ENCODE results near the gene PROK2.
A peak's percentile ranks its signal among the peaks of the same experiment; 100 is the strongest.

The PROK2 gene

GRCh38 chr3:71784914-71785531 is at the start of gene PROK2:
TSS of gene PROK2 (minus strand) at chr3:71785148. CDS start at chr3:71785052, 96 bp downstream.
- H3K9me3 Mint-ChIP-seq, result no peaks in the 10 kb centered on the region

GRCh38 chr3:71831599-71831998 is 46.7 kb upstream of the PROK2 start:
- H3K36me3 Mint-ChIP-seq (ENCODE audit: low read depth), result no peaks in the 10 kb centered on the region
- peaks cover 20% of the 10 kb centered on the region for H3K27me3 Mint-ChIP-seq (ENCODE audit: low read depth)
- H3K9me3 Mint-ChIP-seq, result no peaks in the 10 kb centered on the region
- no peaks in the 10 kb centered on the region for H3K4me1 Mint-ChIP-seq (ENCODE audit: low read depth)
- no peak overlapping the region for H3K4me3 Mint-ChIP-seq
- H3K27ac Mint-ChIP-seq, result no peak overlapping the region

More at GRCh38 chr3:71784914-71785531, at the start of gene PROK2:
- peaks cover 15% of the 10 kb centered on the region for H3K4me1 Mint-ChIP-seq (ENCODE audit: low read depth)
- peak within 1 kb of the TSS; percentile 69 for H3K4me3 Mint-ChIP-seq
- H3K27me3 Mint-ChIP-seq (ENCODE audit: low read depth), result peaks cover 65% of the 10 kb centered on the region
- H3K27ac Mint-ChIP-seq, result peak within 1 kb of the TSS; percentile 46
- H3K36me3 Mint-ChIP-seq (ENCODE audit: low read depth), result peaks cover 2% of the 10 kb centered on the region

GRCh38 chr3:71825551-71826283 is 40.8 kb upstream of the PROK2 start:
- H3K27me3 Mint-ChIP-seq (ENCODE audit: low read depth), result peaks cover 28% of the 10 kb centered on the region
- H3K9me3 Mint-ChIP-seq, result no peaks in the 10 kb centered on the region
- H3K36me3 Mint-ChIP-seq (ENCODE audit: low read depth), result no peaks in the 10 kb centered on the region
- no peak overlapping the region for H3K4me3 Mint-ChIP-seq
- no peak overlapping the region for H3K27ac Mint-ChIP-seq
- H3K4me1 Mint-ChIP-seq (ENCODE audit: low read depth), result no peaks in the 10 kb centered on the region

GRCh38 chr3:71821116-71821515 is 36.2 kb upstream of the PROK2 start:
- Mint-ChIP-seq H3K27me3 (ENCODE audit: low read depth) (peaks cover 15% of the 10 kb centered on the region), H3K27ac (no peak overlapping the region), H3K36me3 (ENCODE audit: low read depth) (no peaks in the 10 kb centered on the region), H3K4me3 (no peak overlapping the region), H3K4me1 (ENCODE audit: low read depth) (no peaks in the 10 kb centered on the region), H3K9me3 (no peaks in the 10 kb centered on the region)

GRCh38 chr3:71817262-71817661 is 32.3 kb upstream of the PROK2 start:
- Mint-ChIP-seq H3K4me3 (no peak overlapping the region), H3K4me1 (ENCODE audit: low read depth) (no peaks in the 10 kb centered on the region), H3K27me3 (ENCODE audit: low read depth) (peaks cover 15% of the 10 kb centered on the region), H3K27ac (no peak overlapping the region), H3K9me3 (no peaks in the 10 kb centered on the region), H3K36me3 (ENCODE audit: low read depth) (no peaks in the 10 kb centered on the region)

GRCh38 chr3:71816767-71817156 is 31.8 kb upstream of the PROK2 start:
- H3K4me1 Mint-ChIP-seq (ENCODE audit: low read depth), result no peaks in the 10 kb centered on the region
- H3K9me3 Mint-ChIP-seq, result no peaks in the 10 kb centered on the region
- H3K4me3 Mint-ChIP-seq, result no peak overlapping the region
- no peak overlapping the region for H3K27ac Mint-ChIP-seq
- H3K27me3 Mint-ChIP-seq (ENCODE audit: low read depth), result peaks cover 14% of the 10 kb centered on the region
- H3K36me3 Mint-ChIP-seq (ENCODE audit: low read depth), result no peaks in the 10 kb centered on the region

- no peaks in the 10 kb centered on the region for H3K9me3 Mint-ChIP-seq
- no peaks in the 10 kb centered on the region for H3K36me3 Mint-ChIP-seq (ENCODE audit: low read depth)
- peaks cover 5% of the 10 kb centered on the region for H3K27me3 Mint-ChIP-seq (ENCODE audit: low read depth)
- H3K27ac Mint-ChIP-seq, result no peak overlapping the region
- no peaks in the 10 kb centered on the region for H3K4me1 Mint-ChIP-seq (ENCODE audit: low read depth)
- H3K4me3 Mint-ChIP-seq, result no peak overlapping the region
Observed at GRCh38 chr3:71815340-71816067, 30.6 kb upstream of the PROK2 start.

GRCh38 chr3:71813704-71814103 is 28.8 kb upstream of the PROK2 start:
- no peaks in the 10 kb centered on the region for H3K9me3 Mint-ChIP-seq
- H3K36me3 Mint-ChIP-seq (ENCODE audit: low read depth), result no peaks in the 10 kb centered on the region
- no peaks in the 10 kb centered on the region for H3K4me1 Mint-ChIP-seq (ENCODE audit: low read depth)
- H3K27me3 Mint-ChIP-seq (ENCODE audit: low read depth), result peaks cover 5% of the 10 kb centered on the region
- H3K27ac Mint-ChIP-seq, result no peak overlapping the region
- no peak overlapping the region for H3K4me3 Mint-ChIP-seq

GRCh38 chr3:71813073-71813472 is 28.1 kb upstream of the PROK2 start:
- peaks cover 5% of the 10 kb centered on the region for H3K27me3 Mint-ChIP-seq (ENCODE audit: low read depth)
- H3K4me1 Mint-ChIP-seq (ENCODE audit: low read depth), result no peaks in the 10 kb centered on the region
- H3K27ac Mint-ChIP-seq, result no peak overlapping the region
- no peak overlapping the region for H3K4me3 Mint-ChIP-seq
- H3K36me3 Mint-ChIP-seq (ENCODE audit: low read depth), result no peaks in the 10 kb centered on the region
- no peaks in the 10 kb centered on the region for H3K9me3 Mint-ChIP-seq

- Mint-ChIP-seq H3K27ac (no peak overlapping the region), H3K9me3 (no peaks in the 10 kb centered on the region), H3K4me3 (no peak overlapping the region), H3K4me1 (ENCODE audit: low read depth) (no peaks in the 10 kb centered on the region), H3K36me3 (ENCODE audit: low read depth) (no peaks in the 10 kb centered on the region), H3K27me3 (ENCODE audit: low read depth) (peaks cover 3% of the 10 kb centered on the region)
Observed at GRCh38 chr3:71810056-71810455, 25.1 kb upstream of the PROK2 start.

GRCh38 chr3:71809321-71810026 is 24.5 kb upstream of the PROK2 start:
- peaks cover 3% of the 10 kb centered on the region for H3K27me3 Mint-ChIP-seq (ENCODE audit: low read depth)
- H3K4me3 Mint-ChIP-seq, result no peak overlapping the region
- H3K9me3 Mint-ChIP-seq, result no peaks in the 10 kb centered on the region
- no peaks in the 10 kb centered on the region for H3K4me1 Mint-ChIP-seq (ENCODE audit: low read depth)
- no peaks in the 10 kb centered on the region for H3K36me3 Mint-ChIP-seq (ENCODE audit: low read depth)
- no peak overlapping the region for H3K27ac Mint-ChIP-seq

- Mint-ChIP-seq H3K9me3 (no peaks in the 10 kb centered on the region), H3K36me3 (ENCODE audit: low read depth) (no peaks in the 10 kb centered on the region), H3K27me3 (ENCODE audit: low read depth) (peaks cover 9% of the 10 kb centered on the region), H3K27ac (no peak overlapping the region), H3K4me3 (no peak overlapping the region), H3K4me1 (ENCODE audit: low read depth) (no peaks in the 10 kb centered on the region)
Observed at GRCh38 chr3:71806736-71807135, 21.8 kb upstream of the PROK2 start.

GRCh38 chr3:71805691-71806090 is 20.7 kb upstream of the PROK2 start:
- H3K9me3 Mint-ChIP-seq, result no peaks in the 10 kb centered on the region
- no peaks in the 10 kb centered on the region for H3K36me3 Mint-ChIP-seq (ENCODE audit: low read depth)
- no peak overlapping the region for H3K4me3 Mint-ChIP-seq
- no peaks in the 10 kb centered on the region for H3K4me1 Mint-ChIP-seq (ENCODE audit: low read depth)
- no peak overlapping the region for H3K27ac Mint-ChIP-seq
- peaks cover 10% of the 10 kb centered on the region for H3K27me3 Mint-ChIP-seq (ENCODE audit: low read depth)

- Mint-ChIP-seq H3K36me3 (ENCODE audit: low read depth) (no peaks in the 10 kb centered on the region), H3K4me3 (no peak overlapping the region)
Observed at GRCh38 chr3:71805199-71805598, 20.3 kb upstream of the PROK2 start.

More at GRCh38 chr3:71805199-71805598, 20.3 kb upstream of the PROK2 start:
- Mint-ChIP-seq H3K27me3 (ENCODE audit: low read depth) (peaks cover 12% of the 10 kb centered on the region), H3K9me3 (no peaks in the 10 kb centered on the region), H3K4me1 (ENCODE audit: low read depth) (no peaks in the 10 kb centered on the region), H3K27ac (no peak overlapping the region)

Measured in T-helper 1 cell treated with Interleukin-12 subunit alpha and Interleukin-12 subunit beta and Interleukin-4 antibody, amounts not matched to agents 30 μg/mL and 1 μg/mL, for 36 hours (primary cell).